MM.1S (cell line): ENCODE data around the gene ZNF100.

ENCODE experiments used
- DNase-seq: peaks from one replicate; pipeline ENCODE4 v3.0.0-alpha.2; 2015
- H2AFZ ChIP-seq: fragments of 300-600 bp; sonication (generic); 2 replicates; pipeline ENCODE4 v1.6.0; 2016; ENCODE audit warnings: antibody characterized with exemption, low read length
- H3F3A ChIP-seq: fragments of 300-600 bp; sonication (generic); 2 replicates; pipeline ENCODE4 v1.6.1; 2016; ENCODE audit warnings: mild to moderate bottlenecking, antibody characterized with exemption, low read length, moderate library complexity, mixed read lengths; ENCODE audit not compliant: insufficient read depth
- H3K27ac ChIP-seq: fragments of 300-600 bp; sonication (generic); 2 replicates; pipeline ENCODE4 v1.5.1; 2016; ENCODE audit warnings: mild to moderate bottlenecking, low read length
- H3K27me3 ChIP-seq: fragments of 300-600 bp; sonication (generic); replicated peaks from 2 replicates; pipeline ENCODE4 v1.6.0; 2016; ENCODE audit warnings: low read length; ENCODE audit not compliant: insufficient read depth
- H3K36me3 ChIP-seq: fragments of 300-600 bp; sonication (generic); replicated peaks from 2 replicates; pipeline ENCODE4 v1.6.1; 2016; ENCODE audit warnings: mild to moderate bottlenecking, low read length, mixed read lengths; ENCODE audit not compliant: insufficient read depth
- H3K4me1 ChIP-seq: fragments of 300-600 bp; sonication (generic); 2 replicates; pipeline ENCODE4 v1.6.1; 2016; ENCODE audit warnings: low read length, mixed read lengths
- H3K4me2 ChIP-seq: fragments of 300-600 bp; sonication (generic); 2 replicates; pipeline ENCODE4 v1.6.0; 2016; ENCODE audit warnings: low read depth, low read length
- H3K4me3 ChIP-seq: fragments of 300-600 bp; sonication (generic); 2 replicates; pipeline ENCODE4 v1.5.1; 2016; ENCODE audit warnings: low read length, mixed read lengths
- H3K79me2 ChIP-seq: fragments of 300-600 bp; sonication (generic); 2 replicates; pipeline ENCODE4 v1.6.1; 2016; ENCODE audit warnings: mixed run types, low read length, mixed read lengths
- H3K9ac ChIP-seq: fragments of 300-600 bp; sonication (generic); 2 replicates; pipeline ENCODE4 v1.6.1; 2016; ENCODE audit warnings: low read length, mixed read lengths
- H3K9me2 ChIP-seq: fragments of 300-600 bp; sonication (generic); replicated peaks from 2 replicates; pipeline ENCODE4 v1.6.1; 2016; ENCODE audit warnings: mild to moderate bottlenecking, low read length, mixed read lengths; ENCODE audit not compliant: insufficient read depth
- H3K9me3 ChIP-seq: fragments of 300-600 bp; sonication (generic); replicated peaks from 2 replicates; pipeline ENCODE4 v1.6.1; 2016; ENCODE audit warnings: mild to moderate bottlenecking, low read length, mixed read lengths; ENCODE audit not compliant: insufficient read depth
- H4K20me1 ChIP-seq: fragments of 300-600 bp; sonication (generic); 2 replicates; pipeline ENCODE4 v1.6.1; 2016; ENCODE audit warnings: mild to moderate bottlenecking, low read length, moderate library complexity, mixed read lengths; ENCODE audit not compliant: insufficient read depth
- CTCF ChIP-seq: fragments of 300-600 bp; sonication (generic); IDR thresholded peaks from 2 replicates; pipeline ENCODE4 v1.5.1; 2016; ENCODE audit warnings: antibody characterized with exemption, low read length, mixed read lengths
- EZH2 ChIP-seq: fragments of 300-600 bp; sonication (generic); optimal IDR thresholded peaks from 2 replicates; pipeline ENCODE3; 2017; ENCODE audit warnings: low read depth, mild to moderate bottlenecking, antibody characterized with exemption, low read length, mixed read lengths
- EZH2phosphoT487 ChIP-seq: fragments of 300-600 bp; sonication (generic); IDR thresholded peaks from 2 replicates; pipeline ENCODE4 v1.6.1; 2018; ENCODE audit warnings: antibody characterized with exemption, low read length

Gene ZNF100

GRCh38 chr19:21707065-21707464 lies 60.3 kb downstream of the ZNF100 start:
- no peaks in the 10 kb centered on the region for H4K20me1 ChIP-seq
- no peaks in the 10 kb centered on the region for H3K27me3 ChIP-seq
- no peak overlapping the region for H3K27ac ChIP-seq
- H3K79me2 ChIP-seq: no peaks in the 10 kb centered on the region
- no peaks in the 10 kb centered on the region for H3F3A ChIP-seq
- no peaks in the 10 kb centered on the region for H3K9me2 ChIP-seq
- H3K9me3 ChIP-seq: no peaks in the 10 kb centered on the region
- TF ChIP-seq EZH2phosphoT487 (no peak), EZH2 (no peak), CTCF (no peak)
- no peak overlapping the region for H3K9ac ChIP-seq
- no peak for DNase-seq
- H3K36me3 ChIP-seq: no peaks in the 10 kb centered on the region
- no peak overlapping the region for H3K4me3 ChIP-seq
- no peak overlapping the region for H3K4me2 ChIP-seq
- H2AFZ ChIP-seq: no peak overlapping the region
- no peaks in the 10 kb centered on the region for H3K4me1 ChIP-seq

- Histone ChIP-seq H3K9me3 (no peaks in the 10 kb centered on the region), H2AFZ (no peak overlapping the region), H3K4me1 (no peaks in the 10 kb centered on the region), H3K79me2 (no peaks in the 10 kb centered on the region), H4K20me1 (no peaks in the 10 kb centered on the region), H3K4me3 (no peak overlapping the region), H3K36me3 (no peaks in the 10 kb centered on the region), H3K27me3 (no peaks in the 10 kb centered on the region), H3K27ac (no peak overlapping the region), H3K9me2 (no peaks in the 10 kb centered on the region), H3F3A (no peaks in the 10 kb centered on the region), H3K4me2 (no peak overlapping the region), H3K9ac (no peak overlapping the region)
- no peak for DNase-seq
- no peak for TF ChIP-seq CTCF
- no peak for TF ChIP-seq EZH2phosphoT487
- no peak for TF ChIP-seq EZH2
Observed at GRCh38 chr19:21705393-21705792, 62.0 kb downstream of the ZNF100 start.

GRCh38 chr19:21704320-21704719 lies 63.1 kb downstream of the ZNF100 start:
- no peaks in the 10 kb centered on the region for H3K4me1 ChIP-seq
- H3K79me2 ChIP-seq: no peaks in the 10 kb centered on the region
- H3K4me2 ChIP-seq: no peak overlapping the region
- H3K27ac ChIP-seq: no peak overlapping the region
- H3K27me3 ChIP-seq: no peaks in the 10 kb centered on the region
- no peaks in the 10 kb centered on the region for H3K9me3 ChIP-seq
- H2AFZ ChIP-seq: no peak overlapping the region
- H4K20me1 ChIP-seq: no peaks in the 10 kb centered on the region
- no peak for DNase-seq
- no peaks in the 10 kb centered on the region for H3K9me2 ChIP-seq
- no peaks in the 10 kb centered on the region for H3K36me3 ChIP-seq
- H3F3A ChIP-seq: no peaks in the 10 kb centered on the region
- TF ChIP-seq EZH2 (no peak), EZH2phosphoT487 (no peak), CTCF (no peak)
- no peak overlapping the region for H3K4me3 ChIP-seq
- no peak overlapping the region for H3K9ac ChIP-seq

- Histone ChIP-seq H3K27me3 (no peaks in the 10 kb centered on the region), H3K4me1 (no peaks in the 10 kb centered on the region), H3K9me3 (no peaks in the 10 kb centered on the region), H3K4me2 (no peak overlapping the region), H3F3A (no peaks in the 10 kb centered on the region), H3K27ac (no peak overlapping the region), H3K9me2 (no peaks in the 10 kb centered on the region), H2AFZ (no peak overlapping the region), H4K20me1 (no peaks in the 10 kb centered on the region), H3K9ac (no peak overlapping the region), H3K4me3 (no peak overlapping the region), H3K36me3 (no peaks in the 10 kb centered on the region), H3K79me2 (no peaks in the 10 kb centered on the region)
- TF ChIP-seq EZH2: no peak
- TF ChIP-seq CTCF: no peak
- no peak for TF ChIP-seq EZH2phosphoT487
- no peak for DNase-seq
Observed at GRCh38 chr19:21699197-21699596, 68.2 kb downstream of the ZNF100 start.
